Mesenchymal stem cell (in vitro differentiated cells and primary cell): ENCODE results near the gene TSPO.

Experiments
- DNase-seq: peaks from one replicate; pipeline ENCODE4 v3.0.0-alpha.2; 2013
- H2AFZ ChIP-seq: one replicate; pipeline ENCODE4 v1.6.1; 2013; ENCODE audit warnings: low read depth, mild to moderate bottlenecking, control low read depth, inconsistent platforms, low read length, moderate library complexity
- H2AK5ac ChIP-seq: 2 replicates; pipeline ENCODE4 v1.6.1; 2013; ENCODE audit warnings: low read length, moderate library complexity, mild to moderate bottlenecking, inconsistent platforms; ENCODE audit not compliant: severe bottlenecking
- H2BK120ac ChIP-seq: one replicate; pipeline ENCODE4 v1.6.1; 2013; ENCODE audit warnings: low read depth, mild to moderate bottlenecking, inconsistent platforms, low read length, moderate library complexity
- H2BK12ac ChIP-seq, 2 experiments: one replicate each; pipeline ENCODE4 v1.6.1; 2013; ENCODE audit warnings: inconsistent platforms in 2 of 2, low read length in 2 of 2, mild to moderate bottlenecking in 2 of 2, moderate library complexity in 2 of 2, control low read depth in 1 of 2
- H2BK15ac ChIP-seq: one replicate; pipeline ENCODE4 v1.6.1; 2013; ENCODE audit warnings: mild to moderate bottlenecking, low read depth, inconsistent platforms; ENCODE audit not compliant: poor library complexity, severe bottlenecking
- H2BK5ac ChIP-seq: 2 replicates; pipeline ENCODE4 v1.6.1; 2013; ENCODE audit warnings: low read depth, mild to moderate bottlenecking, low read length, control low read depth, inconsistent platforms; ENCODE audit not compliant: poor library complexity, severe bottlenecking
- H3K14ac ChIP-seq, 2 experiments: one replicate each; pipeline ENCODE4 v1.6.1; 2013; ENCODE audit warnings: inconsistent platforms in 2 of 2, low read length in 2 of 2, control low read depth in 1 of 2, mild to moderate bottlenecking in 1 of 2, moderate library complexity in 1 of 2
- H3K18ac ChIP-seq, 2 experiments: one replicate each; pipeline ENCODE4 v1.6.1; 2013; ENCODE audit warnings: inconsistent platforms in 2 of 2, low read length in 2 of 2, control low read depth in 1 of 2, low read depth in 1 of 2, mild to moderate bottlenecking in 1 of 2
- H3K23ac ChIP-seq, 2 experiments: one replicate each; pipeline ENCODE4 v1.6.1; 2013; ENCODE audit warnings: inconsistent platforms in 2 of 2, low read length in 2 of 2, mild to moderate bottlenecking in 2 of 2, moderate library complexity in 2 of 2, control low read depth in 1 of 2
- H3K27ac ChIP-seq: 2 replicates; pipeline ENCODE4 v1.5.1; 2013; ENCODE audit warnings: mild to moderate bottlenecking, moderate library complexity, low read length, control low read depth, inconsistent platforms; ENCODE audit not compliant: poor library complexity, severe bottlenecking
- H3K27me3 ChIP-seq, 2 experiments: 2 replicates each; pipeline versions ENCODE4 v1.6.1 to v1.7.0; 2013; ENCODE audit warnings: low read length in 2 of 2, mild to moderate bottlenecking in 2 of 2, moderate library complexity in 2 of 2, control low read depth in 1 of 2, inconsistent platforms in 1 of 2; ENCODE audit not compliant: control insufficient read depth in 1 of 2, insufficient read depth in 1 of 2
- H3K36me3 ChIP-seq, 2 experiments: 2 replicates each; pipeline versions ENCODE4 v1.6.1 to v1.7.0; 2013; ENCODE audit warnings: low read length in 2 of 2, control low read depth in 1 of 2, inconsistent platforms in 1 of 2, low read depth in 1 of 2, mild to moderate bottlenecking in 1 of 2; ENCODE audit not compliant: insufficient read depth in 2 of 2, control insufficient read depth in 1 of 2
- H3K4ac ChIP-seq, 2 experiments: one replicate each; pipeline ENCODE4 v1.6.1; 2013; ENCODE audit warnings: inconsistent platforms in 2 of 2, low read length in 2 of 2, mild to moderate bottlenecking in 2 of 2, moderate library complexity in 2 of 2, control low read depth in 1 of 2, low read depth in 1 of 2
- H3K4me1 ChIP-seq: 2 replicates; pipeline ENCODE4 v1.6.1; 2013; ENCODE audit warnings: low read depth, low read length, control low read depth; ENCODE audit not compliant: control insufficient read depth, insufficient read depth
- H3K4me2 ChIP-seq: 2 replicates; pipeline ENCODE4 v1.6.1; 2013; ENCODE audit warnings: low read length, mild to moderate bottlenecking, inconsistent platforms; ENCODE audit not compliant: poor library complexity, severe bottlenecking
- H3K4me3 ChIP-seq, 2 experiments: 2 replicates each; pipeline versions ENCODE4 v1.5.1 to v1.7.0; 2013; ENCODE audit warnings: low read length in 2 of 2, mild to moderate bottlenecking in 2 of 2, control low read depth in 1 of 2, low read depth in 1 of 2; ENCODE audit not compliant: insufficient read depth in 1 of 2
- H3K79me1 ChIP-seq: replicated peaks from 2 replicates; pipeline ENCODE4 v1.6.1; 2013; ENCODE audit warnings: mild to moderate bottlenecking, control low read depth, low read length, inconsistent platforms; ENCODE audit not compliant: poor library complexity, severe bottlenecking
- H3K9ac ChIP-seq: 2 replicates; pipeline ENCODE4 v1.7.0; 2013; ENCODE audit warnings: mild to moderate bottlenecking, low read length, moderate library complexity
- H3K9me3 ChIP-seq: 2 replicates; pipeline ENCODE4 v1.7.0; 2013; ENCODE audit warnings: mild to moderate bottlenecking, low read length; ENCODE audit not compliant: control insufficient read depth
- H4K8ac ChIP-seq: one replicate; pipeline ENCODE4 v1.6.1; 2013; ENCODE audit warnings: inconsistent platforms, mild to moderate bottlenecking, low read length, moderate library complexity
- H4K91ac ChIP-seq: one replicate; pipeline ENCODE4 v1.6.1; 2013; ENCODE audit warnings: mild to moderate bottlenecking, low read length, inconsistent platforms
- WGBS: methylation state at CpG from one replicate; pipeline ENCODE4 v1.1.7; 2013; ENCODE audit warnings: mixed read lengths; 5-methylcytosine and 5-hydroxymethylcytosine counted together

TSPO gene

DNA sequence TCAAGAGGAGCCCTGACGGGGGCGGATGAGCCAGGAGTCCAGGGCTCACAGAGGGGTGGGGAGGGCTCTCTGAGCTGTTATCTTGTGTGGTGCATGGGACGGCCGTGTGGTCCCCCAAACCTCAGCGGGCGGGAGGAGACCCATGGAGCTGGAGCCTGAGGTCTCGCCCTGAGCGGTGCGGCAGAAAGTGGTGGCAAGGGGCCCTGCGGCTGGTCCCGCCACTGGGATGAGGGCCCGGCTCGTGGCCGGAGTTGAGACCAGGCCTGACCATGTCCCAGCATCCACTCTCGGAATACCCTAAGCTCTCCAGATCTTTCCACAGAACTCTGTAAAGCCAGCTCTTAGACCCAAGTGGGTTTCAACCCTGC lies 58.1 kb downstream of the TSPO start:
- Histone ChIP-seq H2BK5ac (no peak overlapping the region), H3K4me3 (no peak overlapping the region), H3K4ac (no peak overlapping the region), H3K27me3 (peaks cover 3 to 46% of the 10 kb centered on the region in 2 experiments), H2AFZ (no peak overlapping the region), H3K4me1 (peaks cover 5% of the 10 kb centered on the region), H3K36me3 (no peaks in the 10 kb centered on the region), H3K18ac (no peak overlapping the region), H2BK120ac (no peak overlapping the region), H3K9ac (no peak overlapping the region), H3K4me2 (no peak overlapping the region), H2BK15ac (no peak overlapping the region), H2AK5ac (no peak overlapping the region), H3K9me3 (no peaks in the 10 kb centered on the region), H4K8ac (no peak overlapping the region), H4K91ac (no peak overlapping the region), H3K14ac (no peak overlapping the region), H3K23ac (no peak overlapping the region), H3K79me1 (no peaks in the 10 kb centered on the region), H3K27ac (no peak overlapping the region), H2BK12ac (no peak overlapping the region)
- no peak for DNase-seq
- WGBS, result 83% methylated on average over 15 of the region's 15 CpGs

- no peak overlapping the region for H2AK5ac ChIP-seq
- no peak overlapping the region for H2BK12ac ChIP-seq
- no peak overlapping the region for H3K14ac ChIP-seq
- H4K91ac ChIP-seq, result no peak overlapping the region
- H3K23ac ChIP-seq, result no peak overlapping the region
- no peak for DNase-seq
- H2BK120ac ChIP-seq, result no peak overlapping the region
- H3K4me3 ChIP-seq, result no peak overlapping the region
- no peaks in the 10 kb centered on the region for H3K9me3 ChIP-seq
- no peak overlapping the region for H3K4me2 ChIP-seq
- H2BK5ac ChIP-seq, result no peak overlapping the region
- no peak overlapping the region for H2BK15ac ChIP-seq
- H3K27me3 ChIP-seq, result peaks cover 5 to 51% of the 10 kb centered on the region in 2 experiments
- H3K4ac ChIP-seq, result no peak overlapping the region
- H3K27ac ChIP-seq, result no peak overlapping the region
- H4K8ac ChIP-seq, result no peak overlapping the region
- H3K9ac ChIP-seq, result no peak overlapping the region
- no peaks in the 10 kb centered on the region for H3K79me1 ChIP-seq
- peaks cover 5% of the 10 kb centered on the region for H3K4me1 ChIP-seq
- H2AFZ ChIP-seq, result no peak overlapping the region
- 94% methylated on average over 22 of the region's 22 CpGs for WGBS
- no peaks in the 10 kb centered on the region for H3K36me3 ChIP-seq
- no peak overlapping the region for H3K18ac ChIP-seq
Measured at GRCh38 chr22:43209971-43210370, 58.6 kb downstream of the TSPO start.

GRCh38 chr22:43210631-43211515 lies 59.5 kb downstream of the TSPO start:
- Histone ChIP-seq H3K4me1 (peaks cover 5% of the 10 kb centered on the region), H3K4ac (no peak overlapping the region), H4K91ac (no peak overlapping the region), H2AK5ac (no peak overlapping the region), H2BK120ac (no peak overlapping the region), H2BK5ac (no peak overlapping the region), H3K9ac (no peak overlapping the region), H4K8ac (no peak overlapping the region), H2AFZ (no peak overlapping the region), H3K27me3 (peaks cover 12 to 57% of the 10 kb centered on the region in 2 experiments), H3K18ac (no peak overlapping the region), H3K79me1 (no peaks in the 10 kb centered on the region), H3K14ac (no peak overlapping the region), H3K27ac (no peak overlapping the region), H3K4me3 (no peak overlapping the region), H3K23ac (no peak overlapping the region), H2BK12ac (no peak overlapping the region), H3K36me3 (no peaks in the 10 kb centered on the region), H2BK15ac (no peak overlapping the region), H3K9me3 (no peaks in the 10 kb centered on the region), H3K4me2 (no peak overlapping the region)
- DNase-seq, result no peak
- 89% methylated on average over 27 of the region's 34 CpGs for WGBS

- H2BK5ac ChIP-seq, result no peak overlapping the region
- no peak overlapping the region for H3K9ac ChIP-seq
- H2AFZ ChIP-seq, result no peak overlapping the region
- H3K4me3 ChIP-seq, result no peak overlapping the region
- peaks cover 12 to 49% of the 10 kb centered on the region in 2 experiments for H3K27me3 ChIP-seq
- H3K9me3 ChIP-seq, result no peaks in the 10 kb centered on the region
- H4K8ac ChIP-seq, result no peak overlapping the region
- H3K36me3 ChIP-seq, result no peaks in the 10 kb centered on the region
- H3K14ac ChIP-seq, result no peak overlapping the region
- peaks cover 4% of the 10 kb centered on the region for H3K4me1 ChIP-seq
- 82% methylated on average over 11 of the region's 13 CpGs for WGBS
- H3K27ac ChIP-seq, result no peak overlapping the region
- H2BK120ac ChIP-seq, result no peak overlapping the region
- no peak overlapping the region for H2BK15ac ChIP-seq
- H3K23ac ChIP-seq, result no peak overlapping the region
- H4K91ac ChIP-seq, result no peak overlapping the region
- H2AK5ac ChIP-seq, result no peak overlapping the region
- H3K4ac ChIP-seq, result no peak overlapping the region
- no peak overlapping the region for H3K18ac ChIP-seq
- H3K4me2 ChIP-seq, result no peak overlapping the region
- no peak overlapping the region for H2BK12ac ChIP-seq
- DNase-seq, result no peak
- no peaks in the 10 kb centered on the region for H3K79me1 ChIP-seq
Measured at GRCh38 chr22:43211941-43212433, 60.6 kb downstream of the TSPO start.
